Sigmoid colon (tissue), 3 donors: ENCODE measurements around the gene AIRE.

Source experiments
- POLR2A ChIP-seq, 2 donors: fragments of 450-650 bp; IDR thresholded peaks; one replicate each; pipeline ENCODE4 v1.6.1; 2016; ENCODE audit warnings: antibody characterized with exemption in 2 of 2, mild to moderate bottlenecking in 2 of 2, moderate library complexity in 2 of 2
- TF ChIP-seq, protein P1 (sequence below), 4 experiments: fragments of 450-650 bp in 3 of 4; fragments of 200-600 bp in 1 of 4; IDR thresholded peaks; one replicate each; pipeline ENCODE4 v1.5.1; 2016 to 2019; ENCODE audit warnings: antibody characterized with exemption in 4 of 4, mild to moderate bottlenecking in 3 of 4, moderate library complexity in 2 of 4

DNA sequence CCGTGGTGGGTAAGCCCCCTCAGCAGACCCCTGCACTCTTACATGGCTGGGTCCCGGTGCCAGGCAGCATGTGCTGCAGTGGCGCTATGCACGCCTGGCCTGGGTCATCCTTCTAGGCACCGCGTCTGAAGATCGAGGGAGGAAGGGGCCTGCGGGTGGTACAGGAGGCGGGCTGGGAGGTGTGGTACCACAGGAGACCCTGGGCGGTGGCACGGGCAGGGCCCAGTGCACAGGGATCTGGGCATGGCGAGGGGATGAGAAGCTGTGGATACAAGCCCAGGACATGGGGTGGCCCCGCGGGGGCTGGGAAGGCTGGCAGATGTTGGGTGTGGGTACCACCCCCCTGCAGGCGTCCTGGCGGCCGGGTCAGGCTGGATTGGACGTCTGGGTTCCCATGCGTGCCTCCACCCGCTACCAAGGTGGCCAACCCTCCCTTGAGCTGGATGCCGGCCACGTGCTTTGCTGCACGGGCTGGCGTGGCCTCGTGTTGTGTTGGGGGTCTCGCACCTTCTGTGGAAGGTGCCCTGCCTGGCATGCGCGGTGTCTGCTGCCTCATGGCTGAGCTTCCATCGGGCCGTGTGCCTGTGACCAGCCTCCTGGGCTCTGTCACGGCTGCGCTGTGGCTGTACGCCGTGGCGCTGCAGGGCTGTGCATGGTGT lies 33.9 kb downstream of the AIRE start:
- TF ChIP-seq, protein P1, sequence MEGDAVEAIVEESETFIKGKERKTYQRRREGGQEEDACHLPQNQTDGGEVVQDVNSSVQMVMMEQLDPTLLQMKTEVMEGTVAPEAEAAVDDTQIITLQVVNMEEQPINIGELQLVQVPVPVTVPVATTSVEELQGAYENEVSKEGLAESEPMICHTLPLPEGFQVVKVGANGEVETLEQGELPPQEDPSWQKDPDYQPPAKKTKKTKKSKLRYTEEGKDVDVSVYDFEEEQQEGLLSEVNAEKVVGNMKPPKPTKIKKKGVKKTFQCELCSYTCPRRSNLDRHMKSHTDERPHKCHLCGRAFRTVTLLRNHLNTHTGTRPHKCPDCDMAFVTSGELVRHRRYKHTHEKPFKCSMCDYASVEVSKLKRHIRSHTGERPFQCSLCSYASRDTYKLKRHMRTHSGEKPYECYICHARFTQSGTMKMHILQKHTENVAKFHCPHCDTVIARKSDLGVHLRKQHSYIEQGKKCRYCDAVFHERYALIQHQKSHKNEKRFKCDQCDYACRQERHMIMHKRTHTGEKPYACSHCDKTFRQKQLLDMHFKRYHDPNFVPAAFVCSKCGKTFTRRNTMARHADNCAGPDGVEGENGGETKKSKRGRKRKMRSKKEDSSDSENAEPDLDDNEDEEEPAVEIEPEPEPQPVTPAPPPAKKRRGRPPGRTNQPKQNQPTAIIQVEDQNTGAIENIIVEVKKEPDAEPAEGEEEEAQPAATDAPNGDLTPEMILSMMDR (IDR thresholded peaks at IDR 0.05): no peak
- TF ChIP-seq POLR2A (IDR thresholded peaks at IDR 0.05): no peak
